HCT116 (cell line): ENCODE measurements around the gene APOA5. TPM values are rescaled to one million over a fixed set of nuclear protein-coding genes. Genes with fewer than 3 reads are reported as not detected.

Source experiments
- ATAC-seq: fragments of 200-7000 bp; cut with Tn5 transposase; 2 replicates; pipeline ENCODE4 v1.9.1; 2020; ENCODE audit warnings: mild to moderate bottlenecking, moderate library complexity
- BruUV-seq: library from RNA; stranded (reverse); fragments of 400-500 nt; replicated peaks from 2 replicates; lab custom pipeline; 2021; lab: Mats Ljungman, UMichigan
- CTCF ChIA-PET: fragments of 300-600 bp; sonication (Branson Sonifier 250); formaldehyde crosslinking; loops from one replicate; lab custom pipeline; 2021; ENCODE audit warnings: antibody characterized with exemption; lab: Charles Lee
- POLR2A ChIA-PET: fragments of 300-600, 350-600 bp; sonication (Branson Sonifier 250); formaldehyde crosslinking; loops from one replicate; lab custom pipeline; 2021; ENCODE audit warnings: antibody characterized with exemption; lab: Charles Lee
- RAD21 ChIA-PET, 2 experiments: fragments of 300-600 bp; sonication (Branson Sonifier 250); formaldehyde crosslinking; loops; one replicate each; lab custom pipeline; 2023; ENCODE audit warnings: low total read pairs in 2 of 2; ENCODE audit not compliant: uncharacterized antibody in 2 of 2, unreplicated experiment in 2 of 2, low non-redundant PET in 1 of 2; lab: Charles Lee
- DNase-seq: peaks from one replicate; pipeline ENCODE4 v3.0.0-alpha.2; 2010; ENCODE audit warnings: low read depth, low spot score
- H2AFZ ChIP-seq: fragments of 200-600 bp; shearing (Covaris generic), sonication (generic); 2 replicates; pipeline ENCODE4 v1.6.1; 2017; ENCODE audit warnings: low read depth, mixed run types, mixed read lengths, antibody characterized with exemption, low read length; ENCODE audit not compliant: poor library complexity, severe bottlenecking
- H3K27ac ChIP-seq: 2 replicates; pipeline ENCODE4 v1.5.1; 2012; ENCODE audit warnings: low read depth, low read length
- H3K27me3 ChIP-seq: fragments of 200-600 bp; sonication (generic); 2 replicates; pipeline ENCODE4 v1.6.1; 2016; ENCODE audit warnings: mixed run types, low read length, mixed read lengths; ENCODE audit not compliant: insufficient read depth
- H3K36me3 ChIP-seq, 2 experiments: fragments of 200-500 bp in 1 of 2; fragments of 200-600 bp in 1 of 2; sonication (Bioruptor generic) in 1 of 2; sonication (generic) in 1 of 2; 2 replicates each; pipeline versions ENCODE4 v1.5.1 to v1.6.1; 2014 to 2016; ENCODE audit warnings: low read length in 2 of 2, inconsistent platforms in 1 of 2, mixed read lengths in 1 of 2, mixed run types in 1 of 2; ENCODE audit not compliant: insufficient read depth in 2 of 2, control insufficient read depth in 1 of 2
- H3K4me1 ChIP-seq, 2 experiments: fragments of 200-600 bp in 1 of 2; sonication (generic) in 1 of 2; 2 replicates each; pipeline versions ENCODE4 v1.5.1 to v1.6.1; 2012 to 2017; ENCODE audit warnings: low read length in 2 of 2, inconsistent platforms in 1 of 2, mild to moderate bottlenecking in 1 of 2, mixed read lengths in 1 of 2, mixed run types in 1 of 2, moderate library complexity in 1 of 2; ENCODE audit not compliant: insufficient read depth in 2 of 2, control insufficient read depth in 1 of 2
- H3K4me2 ChIP-seq: fragments of 200-600 bp; sonication (generic); 2 replicates; pipeline ENCODE4 v1.6.1; 2017; ENCODE audit warnings: mixed run types, low read length, mixed read lengths
- H3K4me3 ChIP-seq, 2 experiments: fragments of 200-600 bp in 1 of 2; sonication (generic) in 1 of 2; replicated peaks in 1 of 2; 2 replicates each; pipeline ENCODE4 v1.5.1; 2011 to 2016; ENCODE audit warnings: low read length in 2 of 2, control low read depth in 1 of 2, low read depth in 1 of 2, mild to moderate bottlenecking in 1 of 2, mixed read lengths in 1 of 2, mixed run types in 1 of 2
- H3K79me2 ChIP-seq: fragments of 200-600 bp; sonication (generic); 2 replicates; pipeline ENCODE4 v1.6.1; 2017; ENCODE audit warnings: mild to moderate bottlenecking, mixed run types, low read length, moderate library complexity, mixed read lengths; ENCODE audit not compliant: insufficient read depth
- H3K9ac ChIP-seq: fragments of 200-600 bp; sonication (generic); 2 replicates; pipeline ENCODE4 v1.6.1; 2016; ENCODE audit warnings: low read length, mixed read lengths
- H3K9me2 ChIP-seq: fragments of 200-600 bp; sonication (generic), shearing (Covaris generic); 2 replicates; pipeline ENCODE4 v1.6.1; 2017; ENCODE audit warnings: mixed run types, mild to moderate bottlenecking, moderate library complexity; ENCODE audit not compliant: insufficient read depth
- H3K9me3 ChIP-seq, 2 experiments: fragments of 200-500 bp in 1 of 2; fragments of 200-600 bp in 1 of 2; sonication (Bioruptor generic) in 1 of 2; sonication (generic) in 1 of 2; 2 replicates each; pipeline ENCODE4 v1.6.1; 2014 to 2017; ENCODE audit warnings: low read length in 2 of 2, mixed read lengths in 2 of 2, inconsistent platforms in 1 of 2, low read depth in 1 of 2, mild to moderate bottlenecking in 1 of 2, mixed run types in 1 of 2, moderate library complexity in 1 of 2; ENCODE audit not compliant: control insufficient read depth in 1 of 2, insufficient read depth in 1 of 2
- H4K20me1 ChIP-seq: fragments of 200-600 bp; sonication (generic), shearing (Covaris generic); 2 replicates; pipeline ENCODE4 v1.6.1; 2017; ENCODE audit warnings: mixed run types, mild to moderate bottlenecking, moderate library complexity; ENCODE audit not compliant: insufficient read depth
- ATF3 ChIP-seq: IDR thresholded peaks from 2 replicates; pipeline ENCODE4 v1.6.1; 2012
- CBX3 ChIP-seq: IDR thresholded peaks from 2 replicates; pipeline ENCODE4 v1.6.1; 2012; ENCODE audit warnings: low read depth
- CEBPB ChIP-seq: IDR thresholded peaks from 2 replicates; pipeline ENCODE4 v1.6.1; 2012; ENCODE audit warnings: low read depth
- EZH2phosphoT487 ChIP-seq: fragments of 200-600 bp; IDR thresholded peaks from 2 replicates; pipeline ENCODE4 v1.6.1; 2018; ENCODE audit warnings: antibody characterized with exemption, borderline replicate concordance
- FOSL1 ChIP-seq: IDR thresholded peaks from 2 replicates; pipeline ENCODE4 v1.6.1; 2012; ENCODE audit warnings: low read depth
- MAX ChIP-seq: IDR thresholded peaks from 2 replicates; pipeline ENCODE4 v1.6.1; 2012
- POLR2AphosphoS5 ChIP-seq: IDR thresholded peaks from 2 replicates; pipeline ENCODE4 v1.6.1; 2011; ENCODE audit warnings: mild to moderate bottlenecking, low read depth, low read length, moderate library complexity
- RAD21 ChIP-seq: IDR thresholded peaks from 2 replicates; pipeline ENCODE4 v1.6.1; 2012; ENCODE audit warnings: low read depth, mild to moderate bottlenecking
- SIN3A ChIP-seq: IDR thresholded peaks from 2 replicates; pipeline ENCODE4 v1.6.1; 2012; ENCODE audit warnings: low read depth
- TCF7L2 ChIP-seq: IDR thresholded peaks from 2 replicates; pipeline ENCODE4 v1.7.0; 2011; ENCODE audit warnings: borderline replicate concordance, inconsistent platforms; ENCODE audit not compliant: insufficient read depth, insufficient read length; ENCODE audit errors: extremely low read depth
- YY1 ChIP-seq: IDR thresholded peaks from 2 replicates; pipeline ENCODE4 v1.6.1; 2011; ENCODE audit warnings: low read length, low read depth, moderate library complexity, mild to moderate bottlenecking; ENCODE audit not compliant: insufficient replicate concordance; ENCODE audit errors: extremely low read depth
- ZBTB33 ChIP-seq: IDR thresholded peaks from 2 replicates; pipeline ENCODE4 v1.6.1; 2011; ENCODE audit warnings: mild to moderate bottlenecking, low read length, moderate library complexity; ENCODE audit not compliant: insufficient replicate concordance; ENCODE audit errors: extremely low read depth
- ZFX ChIP-seq: fragments of 450-650 bp; IDR thresholded peaks from 2 replicates; pipeline ENCODE4 v1.6.1; 2017
- intact Hi-C: fragments of 100-400 bp; cut with micrococcal nuclease; formaldehyde crosslinking; loops from 2 replicates; pipeline ENCODE4 v1.10.0; 2022
- total RNA-seq: library from RNA; stranded (reverse); gene quantifications from one replicate; pipeline ENCODE4 v1.2.1, GENCODE V29; 2021; ENCODE audit not compliant: unreplicated experiment

APOA5 gene
- total RNA-seq, 1 experiment from 2014 or later: 0.12 TPM

- Histone ChIP-seq H3K4me2 (peak overlapping the region; percentile 83), H3K9me2 (no peaks in the 10 kb centered on the region), H3K27me3 (no peaks in the 10 kb centered on the region), H3K79me2 (peaks cover 32% of the 10 kb centered on the region), H3K27ac (peak overlapping the region; percentile 91), H4K20me1 (no peaks in the 10 kb centered on the region), H2AFZ (peak overlapping the region; percentile 55), H3K9me3 (no peaks in the 10 kb centered on the region), H3K4me3 (peak overlapping the region; percentile 84 to 94), H3K9ac (peak overlapping the region; percentile 82), H3K4me1 (peaks cover 10 to 21% of the 10 kb centered on the region in 2 experiments; a peak in 3 of 4 replicates), H3K36me3 (peaks cover 10 to 20% of the 10 kb centered on the region in 2 experiments; a peak in 3 of 4 replicates)
- ChIA-PET CTCF (interaction anchor here (1.0 to 2.0 kb wide), 3 partner anchors 14 to 30 kb away, joined by 3 to 6 read pairs (median 4); partner anchors contain the start of genes APOA5 and ZPR1), RAD21 (no interaction called here), POLR2A (no interaction called here)
- DNase-seq (no peak), ATAC-seq (peak; percentile 24)
- BruUV-seq: TSS peak; percentile 89
- intact Hi-C loops: no loop called here
- TF ChIP-seq MAX: 0 out of 2 replicates have a peak, but pooled peaks have one; percentile 3
- TF ChIP-seq RAD21: no peak
- TF ChIP-seq CEBPB: peak; percentile 47; the same call in 1 of the 2 replicates
Measured at GRCh38 chr11:116773203-116774097, 18.2 kb downstream of the APOA5 start.

GRCh38 chr11:116772443-116773202 lies 19.1 kb downstream of the APOA5 start, which contains the start of gene BUD13:
Gene BUD13 (minus strand): TSS chr11:116772987. CDS start chr11:116772964, 23 bp downstream.
- Histone ChIP-seq H3K9me2 (no peaks in the 10 kb centered on the region), H3K4me3 (peak within 1 kb of the TSS; percentile 84 to 94), H3K4me1 (peaks cover 10 to 21% of the 10 kb centered on the region in 2 experiments; a peak in 3 of 4 replicates), H3K9ac (peak within 1 kb of the TSS; percentile 82), H3K36me3 (peaks cover 8 to 18% of the 10 kb centered on the region in 2 experiments; a peak in 3 of 4 replicates), H3K79me2 (peaks cover 36% of the 10 kb centered on the region), H3K27me3 (no peaks in the 10 kb centered on the region), H4K20me1 (no peaks in the 10 kb centered on the region), H2AFZ (peak within 1 kb of the TSS; percentile 55), H3K4me2 (peak within 1 kb of the TSS; percentile 83), H3K27ac (peak within 1 kb of the TSS; percentile 91), H3K9me3 (no peaks in the 10 kb centered on the region)
- DNase-seq: peak; percentile 72
- intact Hi-C loops: no loop called here
- peak; percentile 93 for ATAC-seq
- CTCF ChIA-PET: interaction anchor here (1.0 to 1.7 kb wide), 2 partner anchors 15 to 19 kb away, joined by 3 to 6 read pairs; partner anchors contain the start of genes APOA5 and ZPR1
- no TSS peak for BruUV-seq
- RAD21 ChIA-PET: no interaction called here
- POLR2A ChIA-PET: no interaction called here
- peak; percentile 94 for TF ChIP-seq SIN3A
- TF ChIP-seq TCF7L2: peak; percentile 50
- TF ChIP-seq CEBPB: no peak
- peak; percentile 87 for TF ChIP-seq ZBTB33
- no peak for TF ChIP-seq EZH2phosphoT487
- peak; percentile 93 for TF ChIP-seq POLR2AphosphoS5
- no peak for TF ChIP-seq ATF3
- TF ChIP-seq FOSL1: no peak
- TF ChIP-seq RAD21: no peak
- peak; percentile 71 for TF ChIP-seq ZFX
- peak; percentile 95 for TF ChIP-seq YY1
- TF ChIP-seq CBX3: peak; percentile 92
